GM12865 (cell line): ENCODE data around the gene YAF2.

Source experiments
- DNase-seq: peaks from one replicate; pipeline ENCODE4 v3.0.0; 2010; ENCODE audit warnings: low read depth
- H3K4me3 ChIP-seq: 2 replicates; pipeline ENCODE4 v1.5.1; 2011; ENCODE audit warnings: mild to moderate bottlenecking, low read depth, low read length, control low read depth
- CTCF ChIP-seq: IDR thresholded peaks from 2 replicates; pipeline ENCODE4 v1.5.1; 2011; ENCODE audit warnings: low read length, control low read depth, low read depth, inconsistent platforms; ENCODE audit not compliant: insufficient read depth; ENCODE audit errors: missing control alignments

The YAF2 gene

GRCh38 chr12:42172441-42173210 lies 65.4 kb downstream of the YAF2 start:
- no peak for DNase-seq

DNA sequence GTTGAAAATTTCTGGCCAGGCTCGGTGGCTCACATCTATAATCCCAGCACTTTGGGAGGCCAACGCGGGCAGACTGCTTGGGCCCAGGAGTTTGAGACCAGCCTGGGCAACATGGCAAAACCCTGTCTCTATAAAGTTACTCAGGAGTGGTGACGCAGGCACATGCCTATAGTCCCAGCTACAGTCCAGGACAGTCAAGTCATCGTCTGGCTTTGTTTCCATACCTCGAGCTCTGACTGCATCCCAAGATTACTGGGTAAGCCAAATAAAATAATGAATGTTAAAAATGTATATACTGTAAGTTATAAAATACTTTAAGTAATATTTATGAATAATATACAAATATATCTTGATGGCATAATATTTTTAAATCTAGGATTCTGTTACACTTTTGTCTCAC lies 70.3 kb downstream of the YAF2 start:
- TF ChIP-seq CTCF: no peak
- no peak for DNase-seq
- H3K4me3 ChIP-seq: no peak overlapping the region

More at GRCh38 chr12:42172441-42173210, 65.4 kb downstream of the YAF2 start:
- H3K4me3 ChIP-seq: no peak overlapping the region
- no peak for TF ChIP-seq CTCF

DNA sequence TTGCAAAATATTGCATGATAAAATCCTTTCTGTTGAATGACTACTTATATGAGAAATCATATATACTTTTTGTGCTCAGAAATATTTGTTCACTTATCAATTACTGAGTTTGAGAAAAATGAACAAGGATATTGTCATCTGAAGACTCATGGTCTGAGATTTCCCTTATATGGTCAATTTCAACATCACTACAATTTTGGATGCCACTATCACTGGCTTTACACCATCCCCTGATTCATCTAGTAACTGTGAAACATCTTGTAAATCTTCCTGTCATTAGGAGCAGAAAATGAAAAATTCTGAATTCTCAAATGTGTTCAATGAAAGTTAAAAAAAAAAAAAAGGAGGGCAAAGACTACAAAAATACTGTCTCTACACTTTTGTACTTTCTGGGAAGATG lies 71.5 kb downstream of the YAF2 start:
- no peak overlapping the region for H3K4me3 ChIP-seq
- no peak for TF ChIP-seq CTCF
- no peak for DNase-seq

- no peak for DNase-seq
- TF ChIP-seq CTCF: no peak
- H3K4me3 ChIP-seq: no peak overlapping the region
Measured at GRCh38 chr12:42163913-42164312, 74.1 kb downstream of the YAF2 start.

DNA sequence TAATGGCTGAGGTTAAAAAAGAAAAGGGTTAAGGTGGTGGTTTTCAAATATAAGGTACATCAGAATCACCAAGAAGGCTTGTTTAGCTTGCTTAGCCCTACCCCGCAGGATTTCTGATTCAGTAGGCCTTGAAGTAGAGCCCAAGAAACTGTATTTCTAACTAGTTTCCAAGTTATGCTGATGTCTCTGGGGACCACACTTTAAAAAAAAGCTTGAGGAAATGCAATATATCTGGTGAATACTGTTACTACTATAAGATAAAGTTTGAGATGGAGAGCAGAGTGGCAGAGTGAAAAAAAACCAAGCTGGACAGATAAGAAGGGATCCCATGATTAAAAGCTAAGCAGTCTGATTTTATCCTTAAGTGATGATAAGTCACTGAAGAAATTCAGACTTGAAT lies 75.1 kb downstream of the YAF2 start:
- DNase-seq: no peak
- no peak for TF ChIP-seq CTCF
- H3K4me3 ChIP-seq: no peak overlapping the region

DNA sequence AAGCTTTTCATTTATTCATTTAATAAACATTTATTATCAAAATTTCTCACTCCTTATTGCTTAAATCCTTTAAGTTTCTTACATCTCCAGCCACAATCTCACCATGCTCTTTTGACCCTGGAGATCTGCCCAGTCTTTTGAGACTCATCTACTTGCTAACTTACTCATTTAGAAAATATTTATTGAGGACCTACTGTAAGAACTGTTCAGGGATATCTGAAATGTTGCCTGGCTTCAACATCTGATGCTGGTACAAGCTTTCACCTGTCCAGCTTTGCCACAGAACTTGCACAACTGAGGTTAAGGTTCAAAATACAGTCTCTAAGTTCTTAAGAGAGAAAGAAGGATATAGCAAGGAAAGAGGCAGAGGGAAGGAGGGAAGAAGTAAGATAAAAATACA lies 75.9 kb downstream of the YAF2 start:
- TF ChIP-seq CTCF: no peak
- no peak for DNase-seq

GRCh38 chr12:42161529-42161928 lies 76.5 kb downstream of the YAF2 start:
- TF ChIP-seq CTCF: no peak
- no peak overlapping the region for H3K4me3 ChIP-seq
- no peak for DNase-seq

More for the DNA sequence above, 75.9 kb downstream of the YAF2 start:
- H3K4me3 ChIP-seq: no peak overlapping the region
